Measurements from ENCODE around the gene SCN9A. TPM values are rescaled to one million over a fixed set of nuclear protein-coding genes. Genes with fewer than 3 reads are reported as not detected.

SCN9A gene
- polyA plus RNA-seq, 1 donor from 2014 or later: 10.4 TPM

- H3K9ac ChIP-seq (ENCODE audit: low read length): no peak overlapping the region
- H3K9me3 ChIP-seq (ENCODE audit: low read length): no peaks in the 10 kb centered on the region
- TF ChIP-seq, protein P1, sequence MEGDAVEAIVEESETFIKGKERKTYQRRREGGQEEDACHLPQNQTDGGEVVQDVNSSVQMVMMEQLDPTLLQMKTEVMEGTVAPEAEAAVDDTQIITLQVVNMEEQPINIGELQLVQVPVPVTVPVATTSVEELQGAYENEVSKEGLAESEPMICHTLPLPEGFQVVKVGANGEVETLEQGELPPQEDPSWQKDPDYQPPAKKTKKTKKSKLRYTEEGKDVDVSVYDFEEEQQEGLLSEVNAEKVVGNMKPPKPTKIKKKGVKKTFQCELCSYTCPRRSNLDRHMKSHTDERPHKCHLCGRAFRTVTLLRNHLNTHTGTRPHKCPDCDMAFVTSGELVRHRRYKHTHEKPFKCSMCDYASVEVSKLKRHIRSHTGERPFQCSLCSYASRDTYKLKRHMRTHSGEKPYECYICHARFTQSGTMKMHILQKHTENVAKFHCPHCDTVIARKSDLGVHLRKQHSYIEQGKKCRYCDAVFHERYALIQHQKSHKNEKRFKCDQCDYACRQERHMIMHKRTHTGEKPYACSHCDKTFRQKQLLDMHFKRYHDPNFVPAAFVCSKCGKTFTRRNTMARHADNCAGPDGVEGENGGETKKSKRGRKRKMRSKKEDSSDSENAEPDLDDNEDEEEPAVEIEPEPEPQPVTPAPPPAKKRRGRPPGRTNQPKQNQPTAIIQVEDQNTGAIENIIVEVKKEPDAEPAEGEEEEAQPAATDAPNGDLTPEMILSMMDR (IDR thresholded peaks at IDR 0.05; ENCODE audit: poor library complexity, severe bottlenecking): no peak
- TF ChIP-seq RAD21 (conservative IDR thresholded peaks at IDR 0.05): no peak
- TF ChIP-seq POLR2AphosphoS5 (IDR thresholded peaks at IDR 0.05): no peak
- TF ChIP-seq EZH2 (IDR thresholded peaks at IDR 0.05; ENCODE audit: borderline replicate concordance, insufficient read depth, low read length, poor library complexity, severe bottlenecking): no peak
- TF ChIP-seq MXI1 (conservative IDR thresholded peaks at IDR 0.05; ENCODE audit: poor library complexity, severe bottlenecking): no peak
- TF ChIP-seq, protein P2, sequence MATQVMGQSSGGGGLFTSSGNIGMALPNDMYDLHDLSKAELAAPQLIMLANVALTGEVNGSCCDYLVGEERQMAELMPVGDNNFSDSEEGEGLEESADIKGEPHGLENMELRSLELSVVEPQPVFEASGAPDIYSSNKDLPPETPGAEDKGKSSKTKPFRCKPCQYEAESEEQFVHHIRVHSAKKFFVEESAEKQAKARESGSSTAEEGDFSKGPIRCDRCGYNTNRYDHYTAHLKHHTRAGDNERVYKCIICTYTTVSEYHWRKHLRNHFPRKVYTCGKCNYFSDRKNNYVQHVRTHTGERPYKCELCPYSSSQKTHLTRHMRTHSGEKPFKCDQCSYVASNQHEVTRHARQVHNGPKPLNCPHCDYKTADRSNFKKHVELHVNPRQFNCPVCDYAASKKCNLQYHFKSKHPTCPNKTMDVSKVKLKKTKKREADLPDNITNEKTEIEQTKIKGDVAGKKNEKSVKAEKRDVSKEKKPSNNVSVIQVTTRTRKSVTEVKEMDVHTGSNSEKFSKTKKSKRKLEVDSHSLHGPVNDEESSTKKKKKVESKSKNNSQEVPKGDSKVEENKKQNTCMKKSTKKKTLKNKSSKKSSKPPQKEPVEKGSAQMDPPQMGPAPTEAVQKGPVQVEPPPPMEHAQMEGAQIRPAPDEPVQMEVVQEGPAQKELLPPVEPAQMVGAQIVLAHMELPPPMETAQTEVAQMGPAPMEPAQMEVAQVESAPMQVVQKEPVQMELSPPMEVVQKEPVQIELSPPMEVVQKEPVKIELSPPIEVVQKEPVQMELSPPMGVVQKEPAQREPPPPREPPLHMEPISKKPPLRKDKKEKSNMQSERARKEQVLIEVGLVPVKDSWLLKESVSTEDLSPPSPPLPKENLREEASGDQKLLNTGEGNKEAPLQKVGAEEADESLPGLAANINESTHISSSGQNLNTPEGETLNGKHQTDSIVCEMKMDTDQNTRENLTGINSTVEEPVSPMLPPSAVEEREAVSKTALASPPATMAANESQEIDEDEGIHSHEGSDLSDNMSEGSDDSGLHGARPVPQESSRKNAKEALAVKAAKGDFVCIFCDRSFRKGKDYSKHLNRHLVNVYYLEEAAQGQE (IDR thresholded peaks at IDR 0.05; ENCODE audit: borderline replicate concordance): no peak
- TF ChIP-seq EP300 (conservative IDR thresholded peaks at IDR 0.05; ENCODE audit: poor library complexity, severe bottlenecking): no peak
- TF ChIP-seq SMC3 (conservative IDR thresholded peaks at IDR 0.05; ENCODE audit: poor library complexity): no peak
- no peak for TF ChIP-seq TAF1 (IDR thresholded peaks at IDR 0.05; ENCODE audit: low read depth)
- no peak overlapping the region for H3K27ac ChIP-seq (ENCODE audit: low read length)
- H4K20me1 ChIP-seq (ENCODE audit: insufficient read depth): no peaks in the 10 kb centered on the region
- no peaks in the 10 kb centered on the region for H3K36me3 ChIP-seq (ENCODE audit: insufficient read depth, low read length)
- H2AFZ ChIP-seq (ENCODE audit: low read depth, low read length): no peak overlapping the region
- no peaks in the 10 kb centered on the region for H3K9me2 ChIP-seq (ENCODE audit: insufficient read depth, low read length)
- no peaks in the 10 kb centered on the region for H3K79me2 ChIP-seq (replicated peaks; ENCODE audit: insufficient read depth, low read length)
- H3F3A ChIP-seq (ENCODE audit: insufficient read depth, low read length, poor library complexity, severe bottlenecking): no peaks in the 10 kb centered on the region
- no peak overlapping the region for H3K4me3 ChIP-seq (ENCODE audit: low read length)
- no peaks in the 10 kb centered on the region for H3K27me3 ChIP-seq (ENCODE audit: insufficient read depth, low read depth, low read length)
- no peak overlapping the region for H3K4me2 ChIP-seq (ENCODE audit: low read length)
Measured at GRCh38 chr2:166338831-166339339, 36.9 kb downstream of the SCN9A start.

DNA sequence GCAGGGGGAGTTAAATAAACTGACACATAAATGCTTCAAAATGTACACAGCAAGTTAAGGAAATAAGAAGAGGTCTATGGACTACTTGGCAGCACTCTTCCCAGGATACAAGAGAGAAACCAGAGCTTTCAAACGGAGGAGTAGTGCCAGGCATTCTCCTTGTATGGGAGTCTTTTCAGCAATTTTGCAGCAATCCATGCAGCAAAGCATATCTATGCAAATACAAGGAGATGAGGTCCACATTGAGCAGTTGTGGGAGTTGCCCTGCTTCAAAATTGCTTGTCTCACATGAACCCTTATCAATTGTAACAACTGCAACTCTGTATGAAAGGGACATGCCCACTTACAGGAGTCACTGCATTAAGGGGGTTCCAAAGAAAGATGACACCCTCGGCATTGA is 37.8 kb downstream of the SCN9A start:
- Histone ChIP-seq H3F3A (ENCODE audit: insufficient read depth, low read length, poor library complexity, severe bottlenecking) (no peaks in the 10 kb centered on the region), H3K36me3 (ENCODE audit: insufficient read depth, low read length) (no peaks in the 10 kb centered on the region), H3K9me3 (ENCODE audit: low read length) (no peaks in the 10 kb centered on the region), H3K4me3 (ENCODE audit: low read length) (no peak overlapping the region), H3K9me2 (ENCODE audit: insufficient read depth, low read length) (no peaks in the 10 kb centered on the region), H3K27me3 (ENCODE audit: insufficient read depth, low read depth, low read length) (no peaks in the 10 kb centered on the region), H3K9ac (ENCODE audit: low read length) (no peak overlapping the region), H3K4me2 (ENCODE audit: low read length) (no peak overlapping the region), H3K79me2 (replicated peaks; ENCODE audit: insufficient read depth, low read length) (no peaks in the 10 kb centered on the region), H4K20me1 (ENCODE audit: insufficient read depth) (no peaks in the 10 kb centered on the region), H2AFZ (ENCODE audit: low read depth, low read length) (no peak overlapping the region), H3K27ac (ENCODE audit: low read length) (no peak overlapping the region)
- TF ChIP-seq MXI1 (conservative IDR thresholded peaks at IDR 0.05; ENCODE audit: poor library complexity, severe bottlenecking) (no peak), EP300 (conservative IDR thresholded peaks at IDR 0.05; ENCODE audit: poor library complexity, severe bottlenecking) (no peak), TAF1 (IDR thresholded peaks at IDR 0.05; ENCODE audit: low read depth) (no peak), POLR2AphosphoS5 (IDR thresholded peaks at IDR 0.05) (no peak), EZH2 (IDR thresholded peaks at IDR 0.05; ENCODE audit: borderline replicate concordance, insufficient read depth, low read length, poor library complexity, severe bottlenecking) (no peak), SMC3 (conservative IDR thresholded peaks at IDR 0.05; ENCODE audit: poor library complexity) (no peak)
- TF ChIP-seq, protein P1 (IDR thresholded peaks at IDR 0.05; ENCODE audit: poor library complexity, severe bottlenecking): no peak
